ENCODE measurements around the gene LITAFD. TPM values are rescaled to one million over a fixed set of nuclear protein-coding genes. Genes with fewer than 3 reads are reported as not detected.

The LITAFD gene
- total RNA-seq, 1 donor from 2014 or later: not detected

DNA sequence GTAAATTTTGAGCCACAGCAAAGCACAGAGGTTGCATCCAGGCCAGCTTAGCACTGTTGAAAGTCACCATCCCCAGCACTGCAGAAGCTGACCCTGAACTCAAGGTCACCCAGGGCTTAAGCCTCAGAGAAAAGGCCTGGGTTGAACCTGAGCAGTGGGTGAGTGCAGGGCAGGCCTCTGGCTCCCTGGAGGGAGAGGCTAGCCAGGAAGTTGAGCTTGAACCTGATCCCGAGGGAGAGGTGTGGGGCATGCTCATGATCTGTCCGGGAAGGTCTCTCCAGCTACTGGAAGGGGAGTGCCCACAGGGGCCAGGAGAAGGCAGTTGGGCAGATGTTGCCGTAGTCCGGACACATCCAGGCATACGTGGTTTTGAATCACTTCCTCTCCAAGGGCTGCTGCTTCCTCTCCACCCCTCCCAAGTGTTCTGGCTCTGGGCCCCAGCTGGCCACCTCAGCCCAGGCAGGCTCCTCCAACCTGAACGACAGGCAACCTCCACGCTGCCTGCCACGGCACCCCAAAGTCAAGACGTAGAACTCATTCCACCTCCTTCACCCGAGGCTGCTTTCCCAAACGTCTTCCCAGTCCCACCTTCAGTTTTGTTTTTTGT, 31.8 kb upstream of the LITAFD start:
- H3K36me3 ChIP-seq (ENCODE audit: control insufficient read depth, insufficient read depth, low read length): peaks cover 11% of the 10 kb centered on the region
- peak; percentile 90 for DNase-seq (ENCODE audit: low read depth)
- H3K27me3 ChIP-seq (ENCODE audit: control insufficient read depth, insufficient read depth, low read length): no peaks in the 10 kb centered on the region
- TF ChIP-seq CTCF (IDR thresholded peaks at IDR 0.05; ENCODE audit: insufficient read depth, low read length, severe bottlenecking): no peak
- no peak for FAIRE-seq
- no peak overlapping the region for H3K4me3 ChIP-seq (ENCODE audit: low read depth, low read length)

- H3K4me3 ChIP-seq (ENCODE audit: low read depth, low read length): no peak overlapping the region
- DNase-seq (ENCODE audit: low read depth): no peak
- no peak for FAIRE-seq
- no peaks in the 10 kb centered on the region for H3K27me3 ChIP-seq (ENCODE audit: control insufficient read depth, insufficient read depth, low read length)
- TF ChIP-seq CTCF (IDR thresholded peaks at IDR 0.05; ENCODE audit: insufficient read depth, low read length, severe bottlenecking): no peak
- H3K36me3 ChIP-seq (ENCODE audit: control insufficient read depth, insufficient read depth, low read length): peaks cover 13% of the 10 kb centered on the region
Measured at GRCh38 chr16:8851761-8852403, 30.3 kb upstream of the LITAFD start.

DNA sequence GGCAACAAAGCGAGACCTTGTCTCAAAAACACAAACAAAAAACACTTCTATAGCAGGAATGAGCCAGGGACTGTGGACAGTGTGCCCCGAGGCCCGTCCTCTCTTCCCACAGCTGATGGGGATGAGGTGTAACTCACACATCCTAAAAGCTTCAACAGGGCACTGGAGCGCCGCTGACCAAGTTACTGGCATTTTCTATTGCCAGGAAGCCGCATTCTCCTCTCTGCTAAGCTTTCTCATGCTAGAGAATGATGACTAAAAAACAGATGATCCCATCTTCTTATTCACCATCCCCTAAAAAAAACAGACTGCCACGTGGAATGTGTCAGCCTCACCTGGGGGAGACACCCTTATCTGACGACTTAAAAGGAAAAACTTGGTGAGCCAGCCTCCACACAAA, 29.6 kb upstream of the LITAFD start:
- Histone ChIP-seq H3K4me3 (ENCODE audit: low read depth, low read length) (no peak overlapping the region), H3K27me3 (ENCODE audit: control insufficient read depth, insufficient read depth, low read length) (no peaks in the 10 kb centered on the region), H3K36me3 (ENCODE audit: control insufficient read depth, insufficient read depth, low read length) (peaks cover 13% of the 10 kb centered on the region)
- TF ChIP-seq CTCF (IDR thresholded peaks at IDR 0.05; ENCODE audit: insufficient read depth, low read length, severe bottlenecking): no peak
- DNase-seq (ENCODE audit: low read depth) (peak; percentile 70), FAIRE-seq (no peak)

DNA sequence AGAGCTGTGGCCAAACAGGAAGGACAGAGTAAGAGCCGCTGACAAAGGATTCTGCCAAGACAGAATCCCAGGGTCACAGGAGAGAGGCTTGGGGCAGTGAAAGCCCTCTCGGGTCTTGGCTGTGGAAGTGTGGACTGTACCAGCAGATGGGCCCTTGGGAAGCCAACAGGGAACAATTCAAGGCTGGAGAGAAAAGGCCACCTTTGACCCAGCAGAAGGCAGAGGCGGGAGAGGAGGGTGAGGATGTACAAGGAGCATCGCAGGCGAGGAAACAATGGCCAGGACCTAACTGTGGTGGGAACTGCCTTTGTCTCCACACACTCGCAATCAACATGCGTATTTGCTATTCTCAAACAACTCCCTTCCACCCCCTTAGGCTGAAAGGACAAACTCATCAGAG, 29.0 kb upstream of the LITAFD start:
- FAIRE-seq (no peak), DNase-seq (ENCODE audit: low read depth) (no peak)
- Histone ChIP-seq H3K36me3 (ENCODE audit: control insufficient read depth, insufficient read depth, low read length) (peaks cover 13% of the 10 kb centered on the region), H3K27me3 (ENCODE audit: control insufficient read depth, insufficient read depth, low read length) (no peaks in the 10 kb centered on the region), H3K4me3 (ENCODE audit: low read depth, low read length) (no peak overlapping the region)
- TF ChIP-seq CTCF (IDR thresholded peaks at IDR 0.05; ENCODE audit: insufficient read depth, low read length, severe bottlenecking): no peak

- TF ChIP-seq CTCF (IDR thresholded peaks at IDR 0.05; ENCODE audit: insufficient read depth, low read length, severe bottlenecking): no peak
- Histone ChIP-seq H3K27me3 (ENCODE audit: control insufficient read depth, insufficient read depth, low read length) (no peaks in the 10 kb centered on the region), H3K36me3 (ENCODE audit: control insufficient read depth, insufficient read depth, low read length) (peaks cover 14% of the 10 kb centered on the region), H3K4me3 (ENCODE audit: low read depth, low read length) (no peak overlapping the region)
- DNase-seq (ENCODE audit: low read depth) (no peak), FAIRE-seq (no peak)
Measured at GRCh38 chr16:8853611-8854010, 28.5 kb upstream of the LITAFD start.

Data from bronchial epithelial cell (primary cell).